Esophagus muscularis mucosa (tissue), 4 donors: ENCODE results near the gene ADGRG6. TPM values are rescaled to one million over a fixed set of nuclear protein-coding genes. Genes with fewer than 3 reads are reported as not detected.

ENCODE experiments used
- DNase-seq: peaks from one replicate; pipeline ENCODE4 v3.0.0-alpha.2; 2017; ENCODE audit errors: extremely low spot score
- H3K27ac ChIP-seq, 4 donors: fragments of 200-600 bp; sonication (generic); replicated peaks in 1 of 4; 1 replicate in 3 of 4; 2 replicates in 1 of 4; pipeline ENCODE4 v1.5.1; 2016 to 2019; ENCODE audit warnings: mild to moderate bottlenecking in 1 of 4
- H3K27me3 ChIP-seq, 4 donors: fragments of 200-600 bp; sonication (generic); one replicate each; pipeline versions ENCODE4 v1.5.1 to v1.6.0; 2016 to 2019
- H3K36me3 ChIP-seq, 4 donors: fragments of 200-600 bp; sonication (generic); one replicate each; pipeline ENCODE4 v1.5.1; 2016 to 2019
- H3K4me1 ChIP-seq, 4 donors: fragments of 200-600 bp; sonication (generic); one replicate each; pipeline ENCODE4 v1.5.1; 2016 to 2019
- H3K4me3 ChIP-seq, 4 donors: fragments of 200-600 bp; sonication (generic); 1 replicate in 2 of 4; 2 replicates in 2 of 4; pipeline ENCODE4 v1.5.1; 2016 to 2019; ENCODE audit warnings: mild to moderate bottlenecking in 4 of 4, moderate library complexity in 1 of 4
- H3K9me3 ChIP-seq, 4 donors: fragments of 200-600 bp; sonication (generic); 1 replicate in 3 of 4; 2 replicates in 1 of 4; pipeline ENCODE4 v1.5.1; 2016 to 2019
- CTCF ChIP-seq, 3 experiments: fragments of 200-600 bp in 2 of 3; fragments of 450-650 bp in 1 of 3; sonication (generic) in 2 of 3; IDR thresholded peaks; one replicate each; pipeline ENCODE4 v1.5.1; 2017 to 2019; ENCODE audit warnings: antibody characterized with exemption in 3 of 3, mild to moderate bottlenecking in 2 of 3, moderate library complexity in 1 of 3
- EP300 ChIP-seq: sonication (generic); formaldehyde crosslinking; IDR thresholded peaks from one replicate; pipeline ENCODE4 v1.6.1; 2017; ENCODE audit warnings: antibody characterized with exemption
- POLR2A ChIP-seq: fragments of 450-650 bp; IDR thresholded peaks from one replicate; pipeline ENCODE4 v1.6.1; 2017; ENCODE audit warnings: antibody characterized with exemption, moderate library complexity, mild to moderate bottlenecking, low read depth
- POLR2AphosphoS5 ChIP-seq, 2 donors: sonication (generic); formaldehyde crosslinking; IDR thresholded peaks; one replicate each; pipeline ENCODE4 v1.6.1; 2017; ENCODE audit warnings: antibody characterized with exemption in 2 of 2
- WGBS: methylation state at CpG from one replicate; pipeline ENCODE4 v1.1.5; 2018; 5-methylcytosine and 5-hydroxymethylcytosine counted together
- intact Hi-C: fragments of 100-400 bp; cut with DNase I; formaldehyde crosslinking; loops from one replicate; pipeline ENCODE4 v1.15.1; 2023
- total RNA-seq, 4 donors: library from RNA; depleted of rRNA; stranded (reverse); fragments of >200 nt; gene quantifications; one replicate each; pipeline versions ENCODE4 v1.1.0 to v1.2.1, GENCODE V29; 2016

ADGRG6 gene
- total RNA-seq, 4 donors from 2014 or later: 5.5 to 11.8 (median 8.0) TPM

GRCh38 chr6:142474531-142475289, 172.9 kb downstream of the ADGRG6 start:
- Histone ChIP-seq H3K36me3 (no peaks in the 10 kb centered on the region), H3K9me3 (no peaks in the 10 kb centered on the region), H3K4me1 (peaks cover 0 to 4% (median 0%) of the 10 kb centered on the region in 4 donors), H3K27me3 (no peaks in the 10 kb centered on the region), H3K4me3 (no peak overlapping the region), H3K27ac (no peak overlapping the region)
- 4% methylated on average over 13 of the region's 13 CpGs for WGBS
- DNase-seq: no peak
- TF ChIP-seq POLR2A (no peak), POLR2AphosphoS5 (IDR thresholded peaks at IDR 0.05) (no peak), CTCF (IDR thresholded peaks at IDR 0.05) (peak; percentile 77 to 84 (median 81))
- intact Hi-C loops: loop anchor here (5.0 to 10.0 kb wide), 3 partner anchors 60 to 953 kb away; no protein-coding TSS in a partner anchor

DNA sequence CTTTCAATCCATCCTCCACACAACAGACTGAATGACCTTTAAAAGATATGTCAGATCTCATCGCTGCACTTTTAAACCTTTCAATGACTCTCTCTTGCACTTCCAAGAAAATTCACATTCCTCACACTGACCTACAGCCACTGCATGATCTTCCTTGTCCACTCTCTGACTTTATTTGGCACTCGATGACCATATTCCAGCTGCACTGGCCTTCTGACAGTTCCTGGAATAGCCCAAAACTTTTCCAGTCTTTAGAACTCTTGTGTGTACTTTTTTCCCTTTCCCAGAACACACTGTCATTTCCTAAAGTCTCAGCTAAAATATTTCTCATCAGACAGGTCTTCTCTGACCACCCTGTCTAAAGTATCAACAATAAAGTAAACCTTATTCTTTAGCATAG, 174.6 kb downstream of the ADGRG6 start:
- 81% methylated on average over 2 of the region's 2 CpGs for WGBS
- no peak for DNase-seq
- Histone ChIP-seq H3K4me1 (peaks cover 0 to 4% (median 0%) of the 10 kb centered on the region in 4 donors), H3K27me3 (no peaks in the 10 kb centered on the region), H3K27ac (no peak overlapping the region), H3K36me3 (no peaks in the 10 kb centered on the region), H3K4me3 (no peak overlapping the region), H3K9me3 (no peaks in the 10 kb centered on the region)
- TF ChIP-seq POLR2A (no peak), EP300 (no peak), CTCF (IDR thresholded peaks at IDR 0.05) (no peak), POLR2AphosphoS5 (IDR thresholded peaks at IDR 0.05) (no peak)
- intact Hi-C loops: loop anchor here (5.0 to 10.0 kb wide), 3 partner anchors 58 to 951 kb away; no protein-coding TSS in a partner anchor

DNA sequence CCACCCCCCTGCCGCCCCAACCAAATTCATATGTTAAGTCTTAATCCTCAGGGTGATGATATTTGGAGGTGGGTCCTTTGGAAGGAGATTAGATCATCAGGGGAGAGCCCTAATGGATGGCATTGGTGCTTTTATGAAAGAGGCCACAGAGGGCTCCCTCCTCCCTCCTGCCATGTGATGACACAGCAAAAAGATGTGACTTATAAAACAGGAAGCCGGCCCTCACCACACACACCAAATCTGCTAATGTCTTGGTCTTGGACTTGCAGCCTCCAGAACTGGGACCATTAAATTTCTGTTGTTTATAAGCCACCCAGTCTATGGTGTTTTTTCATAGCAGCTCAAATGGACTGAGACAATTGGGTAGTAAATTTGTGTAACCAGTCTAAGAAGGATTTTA, 176.3 kb downstream of the ADGRG6 start:
- H3K27me3 ChIP-seq: no peaks in the 10 kb centered on the region
- peaks cover 0 to 4% (median 0%) of the 10 kb centered on the region in 4 donors for H3K4me1 ChIP-seq
- H3K4me3 ChIP-seq: no peak overlapping the region
- no peak for DNase-seq
- no peaks in the 10 kb centered on the region for H3K36me3 ChIP-seq
- WGBS: 94% methylated on average over 2 of the region's 2 CpGs
- TF ChIP-seq CTCF (IDR thresholded peaks at IDR 0.05): no peak
- TF ChIP-seq POLR2AphosphoS5 (IDR thresholded peaks at IDR 0.05): no peak
- no peak for TF ChIP-seq EP300
- H3K27ac ChIP-seq: no peak overlapping the region
- intact Hi-C loops: loop anchor here (5.0 to 10.0 kb wide), 3 partner anchors 57 to 949 kb away; no protein-coding TSS in a partner anchor
- H3K9me3 ChIP-seq: no peaks in the 10 kb centered on the region

GRCh38 chr6:142481466-142481865, 179.7 kb downstream of the ADGRG6 start:
- Histone ChIP-seq H3K9me3 (no peaks in the 10 kb centered on the region), H3K27ac (no peak overlapping the region), H3K36me3 (no peaks in the 10 kb centered on the region), H3K27me3 (no peaks in the 10 kb centered on the region), H3K4me1 (no peaks in the 10 kb centered on the region), H3K4me3 (no peak overlapping the region)
- 52% methylated on average over 4 of the region's 4 CpGs for WGBS
- TF ChIP-seq EP300 (no peak), POLR2A (no peak), POLR2AphosphoS5 (IDR thresholded peaks at IDR 0.05) (no peak), CTCF (IDR thresholded peaks at IDR 0.05) (no peak)
- DNase-seq: no peak
- intact Hi-C loops: no loop called here

DNA sequence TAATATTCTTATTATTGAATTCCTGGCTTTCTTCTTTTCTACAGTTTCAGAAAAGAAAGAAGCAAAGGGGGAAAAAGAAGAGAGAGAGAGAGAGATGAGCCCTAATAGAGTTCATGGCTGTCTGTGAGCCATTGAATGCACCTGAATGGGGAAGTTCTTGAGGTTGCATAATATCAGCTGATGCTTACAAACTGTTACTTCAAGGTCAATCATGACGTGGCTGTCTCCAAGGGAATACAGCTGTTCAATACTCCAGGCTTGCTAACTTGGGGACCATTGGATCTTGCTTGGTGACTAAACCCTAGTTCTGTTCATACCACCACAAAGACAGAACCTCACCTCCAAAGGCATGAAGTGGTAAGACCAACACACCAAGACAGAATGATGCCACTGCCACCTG, 180.4 kb downstream of the ADGRG6 start:
- H3K9me3 ChIP-seq: no peaks in the 10 kb centered on the region
- no peaks in the 10 kb centered on the region for H3K36me3 ChIP-seq
- H3K4me3 ChIP-seq: no peak overlapping the region
- 50% methylated on average over 1 of the region's 1 CpG for WGBS
- H3K27ac ChIP-seq: no peak overlapping the region
- intact Hi-C loops: no loop called here
- H3K27me3 ChIP-seq: no peaks in the 10 kb centered on the region
- H3K4me1 ChIP-seq: no peaks in the 10 kb centered on the region
- TF ChIP-seq POLR2A (no peak), EP300 (no peak), CTCF (IDR thresholded peaks at IDR 0.05) (no peak), POLR2AphosphoS5 (IDR thresholded peaks at IDR 0.05) (no peak)
- DNase-seq: no peak
